ENCODE data around the gene SLC26A11.

Gene SLC26A11

DNA sequence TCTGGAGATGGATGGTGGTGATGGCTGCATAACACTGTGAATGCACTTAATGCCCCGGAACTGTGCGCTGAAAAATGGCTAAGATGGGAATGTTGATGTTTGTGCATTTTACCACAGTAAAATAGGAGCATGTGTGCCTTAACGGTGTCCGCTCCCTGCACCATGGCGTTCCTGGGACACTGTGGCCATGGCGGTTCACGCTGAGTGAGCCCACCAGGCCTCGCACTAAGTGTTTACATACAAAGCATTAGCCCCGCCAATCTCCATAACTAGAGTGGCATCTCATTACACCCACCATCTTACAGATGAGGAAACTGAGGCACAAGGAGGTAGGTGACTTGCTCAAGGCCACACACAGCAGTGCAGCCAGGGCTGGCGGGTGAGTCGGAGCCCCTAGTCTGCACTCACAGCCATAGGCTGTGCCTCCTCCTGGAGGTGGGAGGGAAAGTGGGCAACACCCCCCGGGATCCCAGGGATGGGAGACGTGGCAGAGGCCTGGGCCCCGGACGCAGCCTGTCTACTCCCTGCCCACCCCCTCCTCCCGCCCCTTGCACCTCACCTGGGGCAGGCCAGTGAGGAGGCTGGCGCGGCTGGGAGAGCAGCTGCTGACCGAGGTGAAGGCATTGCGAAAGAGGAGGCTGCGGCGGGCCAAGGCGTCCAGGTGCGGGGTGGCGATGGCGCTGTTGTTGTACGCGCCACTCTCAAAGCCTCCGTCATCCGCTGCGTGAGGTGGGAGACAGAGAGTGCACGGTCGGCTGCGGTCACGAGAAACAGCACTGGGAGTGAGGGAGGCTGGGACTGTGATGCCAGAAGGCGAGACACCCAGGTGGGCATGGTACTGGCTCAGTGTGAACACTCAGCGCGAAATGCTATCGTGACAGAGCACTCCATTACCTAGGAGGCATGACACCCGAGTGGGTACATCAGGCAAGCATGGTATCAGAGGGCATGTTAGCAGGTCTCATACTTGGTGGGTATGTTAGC lies 3.5 kb upstream of the SLC26A11 start:
- Histone ChIP-seq H3K4me3 (replicated peaks; ENCODE audit: insufficient read depth, low read length) (no peak overlapping the region), H3K27me3 (ENCODE audit: insufficient read depth, poor library complexity, severe bottlenecking) (peaks cover 22% of the 10 kb centered on the region), H3K27ac (replicated peaks) (no peak overlapping the region)
- TF ChIP-seq POLR2AphosphoS5 (IDR thresholded peaks at IDR 0.05; ENCODE audit: low read depth) (no peak), REST (IDR thresholded peaks at IDR 0.05; ENCODE audit: insufficient replicate concordance, low read depth) (no peak), CTCF (IDR thresholded peaks at IDR 0.05; ENCODE audit: insufficient read depth, low read length) (no peak), SPI1 (IDR thresholded peaks at IDR 0.05; ENCODE audit: borderline replicate concordance, low read depth) (no peak), GABPA (IDR thresholded peaks at IDR 0.05; ENCODE audit: low read depth) (no peak)
- DNase-seq (ENCODE audit: low read depth in 1 of 2, low spot score in 1 of 2) = no peak

DNA sequence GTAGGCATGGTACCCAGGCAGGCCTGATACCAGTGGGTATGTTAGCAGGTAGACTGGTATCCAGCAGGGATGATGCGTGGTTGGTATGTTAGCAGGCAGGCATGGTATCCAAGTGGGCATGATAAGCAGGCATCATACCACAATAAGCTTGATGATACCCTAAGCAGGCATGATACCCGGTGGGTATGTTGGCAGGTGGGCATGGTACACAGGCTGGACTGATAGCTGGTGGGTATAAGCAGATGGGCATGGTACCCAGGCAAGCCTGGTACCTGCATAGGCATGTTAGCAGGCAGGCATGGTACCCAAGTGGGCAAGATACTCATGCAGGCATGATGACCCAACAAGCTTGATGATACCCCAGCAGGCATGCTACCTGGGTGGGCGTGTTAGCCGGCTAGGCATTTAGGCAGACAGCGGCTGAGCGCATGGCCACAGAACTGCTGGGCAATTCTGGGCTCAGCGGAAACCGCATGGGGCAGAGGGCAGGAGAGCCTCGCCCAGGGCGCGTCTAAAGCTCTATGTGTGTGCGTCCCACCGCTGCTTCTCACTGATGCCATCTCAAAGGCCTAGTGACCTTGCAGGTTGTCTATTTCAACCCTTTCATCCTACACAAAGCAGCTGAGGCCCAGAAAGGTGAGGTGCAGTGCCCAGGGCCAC lies 2.4 kb upstream of the SLC26A11 start:
- TF ChIP-seq CTCF (IDR thresholded peaks at IDR 0.05; ENCODE audit: insufficient read depth, low read length) (no peak), GABPA (IDR thresholded peaks at IDR 0.05; ENCODE audit: low read depth) (no peak), SPI1 (IDR thresholded peaks at IDR 0.05; ENCODE audit: borderline replicate concordance, low read depth) (no peak), POLR2AphosphoS5 (IDR thresholded peaks at IDR 0.05; ENCODE audit: low read depth) (no peak), REST (IDR thresholded peaks at IDR 0.05; ENCODE audit: insufficient replicate concordance, low read depth) (no peak)

DNA sequence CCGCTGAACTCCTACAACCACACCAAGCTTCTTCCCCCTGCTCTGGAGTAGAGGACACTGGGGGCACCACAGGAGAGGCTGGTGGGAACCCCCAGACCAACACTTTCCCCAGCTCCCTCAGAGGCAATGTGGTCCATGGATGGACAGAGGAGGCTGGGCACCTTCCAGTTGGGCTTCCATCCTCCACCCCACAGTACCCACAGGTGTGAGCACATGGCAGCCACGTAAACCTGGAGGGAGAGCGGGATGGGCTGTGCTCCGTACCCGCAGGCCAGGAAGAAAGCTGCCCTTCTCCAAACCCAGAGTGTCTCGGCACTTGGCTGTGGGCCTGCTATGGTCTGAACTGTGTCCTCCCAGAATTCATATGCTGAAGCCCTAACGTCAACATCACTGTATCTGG lies 1.8 kb upstream of the SLC26A11 start:
- Histone ChIP-seq H3K27ac (replicated peaks) (no peak overlapping the region), H3K27me3 (ENCODE audit: insufficient read depth, poor library complexity, severe bottlenecking) (peaks cover 22% of the 10 kb centered on the region), H3K4me3 (replicated peaks; ENCODE audit: insufficient read depth, low read length) (no peak overlapping the region)
- TF ChIP-seq SPI1 (IDR thresholded peaks at IDR 0.05; ENCODE audit: borderline replicate concordance, low read depth) (no peak), POLR2AphosphoS5 (IDR thresholded peaks at IDR 0.05; ENCODE audit: low read depth) (no peak), GABPA (IDR thresholded peaks at IDR 0.05; ENCODE audit: low read depth) (no peak), REST (IDR thresholded peaks at IDR 0.05; ENCODE audit: insufficient replicate concordance, low read depth) (no peak), CTCF (IDR thresholded peaks at IDR 0.05; ENCODE audit: insufficient read depth, low read length) (no peak)
- no peak for DNase-seq (ENCODE audit: low read depth in 1 of 2, low spot score in 1 of 2)

More for the DNA sequence above, 2.4 kb upstream of the SLC26A11 start:
- Histone ChIP-seq H3K4me3 (replicated peaks; ENCODE audit: insufficient read depth, low read length) (no peak overlapping the region), H3K27me3 (ENCODE audit: insufficient read depth, poor library complexity, severe bottlenecking) (peaks cover 22% of the 10 kb centered on the region), H3K27ac (replicated peaks) (no peak overlapping the region)
- DNase-seq (ENCODE audit: low read depth in 1 of 2, low spot score in 1 of 2) = no peak
